H1 (cell line): ENCODE measurements around the gene MOG. TPM values are rescaled to one million over a fixed set of nuclear protein-coding genes. Genes with fewer than 3 reads are reported as not detected.
A peak's percentile ranks its signal among the peaks of the same experiment; 100 is the strongest.

ENCODE experiments used
- CTCF ChIA-PET: fragments of 300-600 bp; sonication (Branson Sonifier 250); formaldehyde crosslinking; loops from one replicate; lab custom pipeline; 2021; ENCODE audit not compliant: partially characterized antibody; lab: Charles Lee
- POLR2A ChIA-PET: fragments of 300-600 bp; sonication (Branson Sonifier 250); formaldehyde crosslinking; loops from one replicate; lab custom pipeline; 2021; ENCODE audit warnings: inconsistent platforms; ENCODE audit not compliant: partially characterized antibody; lab: Charles Lee
- DNase-seq, 2 experiments: peaks; one replicate each; pipeline versions ENCODE4 v3.0.0 to v3.0.0-alpha.2; 2010 to 2022; ENCODE audit warnings: low spot score in 2 of 2, low read depth in 1 of 2, mixed read lengths in 1 of 2
- FAIRE-seq: peaks from 2 replicates; lab custom pipeline; 2011; peaks lifted over from hg19 to GRCh38; lab: Jason Lieb, UNC
- H2AFZ ChIP-seq: 2 replicates; pipeline ENCODE4 v1.8.1; 2012; ENCODE audit warnings: low read length, inconsistent platforms
- H2AK5ac ChIP-seq: 2 replicates; pipeline ENCODE4 v1.6.1; 2013; ENCODE audit warnings: low read depth, low read length
- H2BK120ac ChIP-seq: replicated peaks from 2 replicates; pipeline ENCODE3; 2013; ENCODE audit warnings: low read depth, low read length, inconsistent platforms
- H2BK12ac ChIP-seq: 2 replicates; pipeline ENCODE4 v1.6.1; 2013; ENCODE audit warnings: low read depth, low read length
- H2BK15ac ChIP-seq: 2 replicates; pipeline ENCODE4 v1.6.1; 2013; ENCODE audit warnings: low read length
- H2BK20ac ChIP-seq: 2 replicates; pipeline ENCODE4 v1.6.1; 2013; ENCODE audit warnings: low read length
- H2BK5ac ChIP-seq: 2 replicates; pipeline ENCODE4 v1.6.1; 2013; ENCODE audit warnings: low read depth, low read length
- H3K14ac ChIP-seq: 2 replicates; pipeline ENCODE4 v1.6.1; 2013; ENCODE audit warnings: inconsistent platforms; ENCODE audit not compliant: insufficient read length
- H3K18ac ChIP-seq: 2 replicates; pipeline ENCODE4 v1.6.1; 2013; ENCODE audit warnings: low read length; ENCODE audit errors: extremely low read depth
- H3K23ac ChIP-seq: 2 replicates; pipeline ENCODE4 v1.6.1; 2013; ENCODE audit warnings: inconsistent platforms; ENCODE audit not compliant: insufficient read length
- H3K23me2 ChIP-seq: 2 replicates; pipeline ENCODE4 v1.6.1; 2013; ENCODE audit warnings: low read depth, low read length
- H3K27ac ChIP-seq: 2 replicates; pipeline ENCODE4 v1.6.1; 2011; ENCODE audit warnings: low read depth, low read length, inconsistent platforms
- H3K27me3 ChIP-seq, 4 experiments: replicated peaks in 1 of 4; 1 replicate in 1 of 4; 2 replicates in 3 of 4; pipeline versions ENCODE4 v1.6.1 to v1.8.1; 2011 to 2013; ENCODE audit warnings: low read length in 3 of 4, mild to moderate bottlenecking in 3 of 4, inconsistent platforms in 2 of 4, mixed read lengths in 2 of 4, moderate library complexity in 1 of 4; ENCODE audit not compliant: control insufficient read depth in 3 of 4, insufficient read depth in 3 of 4; ENCODE audit errors: extremely low read depth in 1 of 4
- H3K36me3 ChIP-seq, 4 experiments: 2 replicates each; pipeline versions ENCODE4 v1.6.1 to v1.8.1; 2011 to 2013; ENCODE audit warnings: mild to moderate bottlenecking in 4 of 4, low read length in 3 of 4, moderate library complexity in 2 of 4, control low read depth in 1 of 4, inconsistent platforms in 1 of 4; ENCODE audit not compliant: insufficient read depth in 4 of 4, control insufficient read depth in 2 of 4
- H3K4ac ChIP-seq: replicated peaks from 2 replicates; pipeline ENCODE3; 2013; ENCODE audit warnings: low read length, low read depth, mixed read lengths, inconsistent platforms; ENCODE audit not compliant: insufficient read length
- H3K4me1 ChIP-seq, 4 experiments: replicated peaks in 1 of 4; 1 replicate in 1 of 4; 2 replicates in 3 of 4; pipeline versions ENCODE4 v1.6.1 to v1.8.1; 2011 to 2013; ENCODE audit warnings: low read length in 3 of 4, inconsistent platforms in 2 of 4, mixed read lengths in 1 of 4; ENCODE audit not compliant: insufficient read depth in 4 of 4, control insufficient read depth in 3 of 4
- H3K4me2 ChIP-seq, 2 experiments: 2 replicates each; pipeline versions ENCODE4 v1.6.1 to v1.8.1; 2011 to 2013; ENCODE audit warnings: low read depth in 2 of 2, low read length in 2 of 2, control low read depth in 1 of 2, inconsistent platforms in 1 of 2, mild to moderate bottlenecking in 1 of 2; ENCODE audit not compliant: insufficient read depth in 1 of 2
- H3K4me3 ChIP-seq, 4 experiments: fragments of 200-600, 300-600 bp in 1 of 4; sonication (generic), shearing (Covaris generic), sonication (Bioruptor Twin) in 1 of 4; 2 replicates each; pipeline versions ENCODE4 v1.5.1 to v1.8.1; 2011 to 2016; ENCODE audit warnings: low read length in 4 of 4, low read depth in 3 of 4, control low read depth in 2 of 4, inconsistent platforms in 2 of 4, mild to moderate bottlenecking in 2 of 4, mixed read lengths in 1 of 4, moderate library complexity in 1 of 4; ENCODE audit not compliant: insufficient read depth in 2 of 4; ENCODE audit errors: extremely low read depth in 1 of 4
- H3K56ac ChIP-seq: replicated peaks from 2 replicates; pipeline ENCODE3; 2013; ENCODE audit warnings: low read depth, mild to moderate bottlenecking, mixed read lengths, low read length, inconsistent platforms; ENCODE audit not compliant: insufficient read length
- H3K79me1 ChIP-seq: 2 replicates; pipeline ENCODE4 v1.6.1; 2013; ENCODE audit warnings: low read depth, low read length, control low read depth
- H3K79me2 ChIP-seq, 2 experiments: 2 replicates each; pipeline versions ENCODE4 v1.6.1 to v1.8.1; 2012 to 2013; ENCODE audit warnings: low read length in 2 of 2, mild to moderate bottlenecking in 2 of 2, inconsistent platforms in 1 of 2; ENCODE audit not compliant: insufficient read depth in 2 of 2, control insufficient read depth in 1 of 2
- H3K9ac ChIP-seq, 4 experiments: replicated peaks in 1 of 4; 1 replicate in 1 of 4; 2 replicates in 3 of 4; pipeline versions ENCODE4 v1.6.1 to v1.8.1; 2011 to 2013; ENCODE audit warnings: low read depth in 3 of 4, low read length in 3 of 4, control low read depth in 2 of 4, mild to moderate bottlenecking in 2 of 4, moderate library complexity in 2 of 4, inconsistent platforms in 1 of 4; ENCODE audit errors: extremely low read depth in 1 of 4
- H3K9me3 ChIP-seq, 2 experiments: 2 replicates each; pipeline versions ENCODE4 v1.6.1 to v1.8.1; 2012 to 2013; ENCODE audit warnings: mild to moderate bottlenecking in 2 of 2, moderate library complexity in 2 of 2, control low read depth in 1 of 2, inconsistent platforms in 1 of 2, low read depth in 1 of 2, low read length in 1 of 2, mixed read lengths in 1 of 2; ENCODE audit not compliant: insufficient read depth in 2 of 2
- H4K20me1 ChIP-seq, 2 experiments: replicated peaks in 1 of 2; 2 replicates each; pipeline versions ENCODE3 to v1.8.1; 2011 to 2013; ENCODE audit warnings: inconsistent platforms in 2 of 2, low read length in 2 of 2, mild to moderate bottlenecking in 1 of 2; ENCODE audit not compliant: insufficient read depth in 2 of 2, control insufficient read depth in 1 of 2
- H4K5ac ChIP-seq: 2 replicates; pipeline ENCODE4 v1.6.1; 2013; ENCODE audit warnings: low read length, low read depth, mixed read lengths, inconsistent platforms; ENCODE audit not compliant: insufficient read length
- H4K8ac ChIP-seq: 2 replicates; pipeline ENCODE4 v1.8.0; 2013; ENCODE audit warnings: mild to moderate bottlenecking, moderate library complexity, low read length, inconsistent platforms; ENCODE audit not compliant: insufficient read depth; ENCODE audit errors: extremely low read depth
- H4K91ac ChIP-seq: replicated peaks from 2 replicates; pipeline ENCODE3; 2013; ENCODE audit warnings: low read length, mixed read lengths, inconsistent platforms; ENCODE audit not compliant: insufficient read length
- BACH1 ChIP-seq: IDR thresholded peaks from 2 replicates; pipeline ENCODE4 v1.6.1; 2012; ENCODE audit warnings: low read length, improper control_type of control experiment
- CREB1 ChIP-seq: IDR thresholded peaks from 2 replicates; pipeline ENCODE4 v1.6.1; 2012; ENCODE audit warnings: inconsistent platforms
- CTCF ChIP-seq, 3 experiments: IDR thresholded peaks; 1 replicate in 2 of 3; 2 replicates in 1 of 3; pipeline versions ENCODE4 v1.5.1 to v1.6.1; 2011; ENCODE audit warnings: low read length in 3 of 3, mild to moderate bottlenecking in 3 of 3, inconsistent platforms in 2 of 3, low read depth in 1 of 3, moderate library complexity in 1 of 3; ENCODE audit not compliant: insufficient read depth in 1 of 3; ENCODE audit errors: control extremely low read depth in 1 of 3
- JUN ChIP-seq: IDR thresholded peaks from 2 replicates; pipeline ENCODE4 v1.6.1; 2011; ENCODE audit warnings: low read depth, mild to moderate bottlenecking, improper control_type of control experiment, low read length
- PHF8 ChIP-seq: fragments of 200-600 bp; sonication (generic); conservative IDR thresholded peaks from 2 replicates; pipeline ENCODE4 v1.7.1; 2012; ENCODE audit warnings: low read depth, mild to moderate bottlenecking, inconsistent platforms, low read length, moderate library complexity
- RAD21 ChIP-seq, 2 experiments: IDR thresholded peaks in 1 of 2; conservative IDR thresholded peaks in 1 of 2; 2 replicates each; pipeline ENCODE4 v1.6.1; 2011; ENCODE audit warnings: low read depth in 2 of 2, low read length in 2 of 2, improper control_type of control experiment in 1 of 2, inconsistent platforms in 1 of 2, mild to moderate bottlenecking in 1 of 2, moderate library complexity in 1 of 2
- RFX5 ChIP-seq: IDR thresholded peaks from 2 replicates; pipeline ENCODE4 v1.6.1; 2011; ENCODE audit warnings: low read depth, low read length, improper control_type of control experiment, borderline replicate concordance
- SIRT6 ChIP-seq: IDR thresholded peaks from one replicate; pipeline ENCODE4 v1.7.1; 2012; ENCODE audit warnings: low read length, inconsistent platforms
- WGBS, 2 experiments: shearing (Covaris generic) in 1 of 2; methylation state at CpG; one replicate each; pipeline versions ENCODE4 v1.1.6 to v1.1.7; 2013 to 2015; ENCODE audit warnings: low lambda C conversion rate in 2 of 2, mixed read lengths in 2 of 2, inconsistent platforms in 1 of 2, low coverage in 1 of 2, missing lambda C conversion rate in 1 of 2; ENCODE audit not compliant: insufficient replicate concordance in 2 of 2, insufficient coverage in 1 of 2, insufficient read length in 1 of 2; ENCODE audit errors: extremely low coverage in 1 of 2, missing lambda C conversion rate in 1 of 2; 5-methylcytosine and 5-hydroxymethylcytosine counted together
- polyA plus RNA-seq, 7 experiments: library from polyadenylated mRNA; depleted of rRNA in 3 of 7; stranded (reverse) in 5 of 7; unstranded in 2 of 7; fragments of >200 nt in 5 of 7; fragments of 200-250 nt in 2 of 7; gene quantifications; 1 replicate in 5 of 7; 2 replicates in 1 of 7; 4 replicates in 1 of 7; pipeline versions ENCODE4 v1.2.1 to v1.2.3, GENCODE V29; 2011 to 2013; ENCODE audit warnings: missing spikeins in 2 of 7, mixed read lengths in 2 of 7
- total RNA-seq: library from RNA; stranded (reverse); fragmentation: NEBNext Ultra II Directional; extraction: Animal tissue kit (Norgen Biotek cat#: 25700); gene quantifications from 2 replicates; pipeline ENCODE4 v1.2.1, GENCODE V29; 2021

Gene MOG
- total and polyA plus RNA-seq, 2 of the 8 experiments (the other 6 are each of a cell fraction or from before 2014, with no cell fraction given), result 0.17 to 0.86 TPM

- H3K4me1 ChIP-seq, result peaks cover 0 to 8% (median 0%) of the 10 kb centered on the region in 4 experiments; a peak in 4 of 7 replicates
- POLR2A ChIA-PET, result interaction anchor here (1.1 kb wide), 1 partner anchor 87 kb away, joined by 3 read pairs; no protein-coding TSS in a partner anchor
These were observed 28.9 kb downstream of the MOG start for GRCh38 chr6:29685718-29686326.

More at GRCh38 chr6:29685718-29686326, 28.9 kb downstream of the MOG start:
- no peak overlapping the region for H2AK5ac ChIP-seq
- H2BK20ac ChIP-seq, result no peak overlapping the region
- H2AFZ ChIP-seq, result 0 out of 2 replicates have a peak overlapping the region, but pooled peaks have one; percentile 82
- H4K20me1 ChIP-seq, result no peaks in the 10 kb centered on the region
- no peak overlapping the region for H3K27ac ChIP-seq
- DNase-seq (peak in 1 of 2 experiments; percentile 88), FAIRE-seq (peak; percentile 85)
- H3K56ac ChIP-seq, result no peak overlapping the region
- H4K5ac ChIP-seq, result no peak overlapping the region
- H3K14ac ChIP-seq, result no peak overlapping the region
- H2BK120ac ChIP-seq, result no peak overlapping the region
- no peak overlapping the region for H4K8ac ChIP-seq
- no peak overlapping the region for H3K4me2 ChIP-seq
- H3K23me2 ChIP-seq, result no peaks in the 10 kb centered on the region
- peaks cover 0 to 6% of the 10 kb centered on the region in 2 experiments; a peak in 2 of 4 replicates for H3K9me3 ChIP-seq
- H3K27me3 ChIP-seq, result no peaks in the 10 kb centered on the region
- no peak overlapping the region for H4K91ac ChIP-seq
- CTCF ChIA-PET, result interaction anchor here (0.6 to 12.7 kb wide), 10 partner anchors 10 to 78 kb away, joined by 3 to 502 read pairs (median 8); partner anchors contain the start of gene MOG
- no peak overlapping the region for H2BK5ac ChIP-seq
- H3K9ac ChIP-seq, result no peak overlapping the region
- 56% methylated on average over 15 of the region's 15 CpGs; no CpG with 5 or more reads in 1 of the 2 experiments for WGBS, 2 experiments
- H3K4ac ChIP-seq, result no peak overlapping the region
- no peak overlapping the region for H2BK15ac ChIP-seq
- H3K79me1 ChIP-seq, result no peaks in the 10 kb centered on the region
- H3K23ac ChIP-seq, result no peak overlapping the region
- no peaks in the 10 kb centered on the region for H3K36me3 ChIP-seq
- no peak overlapping the region; the same call in 1 of the 2 replicates for H2BK12ac ChIP-seq
- no peak overlapping the region for H3K18ac ChIP-seq
- H3K4me3 ChIP-seq, result no peak overlapping the region
- TF ChIP-seq BACH1 (peak; percentile 60; the same call in 1 of the 2 replicates), RAD21 (IDR thresholded peaks at IDR 0.05 in 1 of 2, conservative IDR thresholded peaks at IDR 0.05 in 1 of 2; ENCODE audit: low read depth in 2 of 2, low read length in 2 of 2) (peak; percentile 93 to 97), CTCF (IDR thresholded peaks at IDR 0.05; ENCODE audit: control extremely low read depth in 1 of 3, insufficient read depth in 1 of 3, low read depth in 1 of 3, low read length in 3 of 3) (peak; percentile 80 to 89 (median 85)), JUN (no peak), RFX5 (peak; percentile 79), PHF8 (no peak), SIRT6 (no peak), CREB1 (peak; percentile 29; the same call in 1 of the 2 replicates)
- no peaks in the 10 kb centered on the region for H3K79me2 ChIP-seq
